Left ventricle myocardium superior (tissue), 1 donor: Measurements from ENCODE around the gene COG4. TPM values are rescaled to one million over a fixed set of nuclear protein-coding genes. Genes with fewer than 3 reads are reported as not detected.
"Not testable (repeated sequence)": the region's sequence is repeated elsewhere in the genome, so short reads cannot be mapped to it uniquely, and the experiment has no call there.

Experiments used
- ATAC-seq: fragments of 200-7000 bp; cut with Tn5 transposase; one replicate; pipeline ENCODE4 v1.9.1; 2020; ENCODE audit warnings: mild to moderate bottlenecking, moderate library complexity
- DNase-seq: peaks from one replicate; pipeline ENCODE4 v3.0.0-alpha.2; 2020
- intact Hi-C: fragments of 100-400 bp; cut with micrococcal nuclease; formaldehyde crosslinking; loops from one replicate; pipeline ENCODE4 v1.11.0; 2022
- total RNA-seq: library from RNA; stranded (reverse); fragmentation: NEBNext Ultra II Directional; extraction: Animal tissue kit (Norgen Biotek cat#: 25700); gene quantifications from one replicate; pipeline ENCODE4 v1.2.1, GENCODE V29; 2021
- donor health status: DM: no; HTN: yes; CAD: no; lungs with severe emphysema.

The COG4 gene
- total RNA-seq, 1 donor from 2014 or later: 48.7 TPM

- ATAC-seq, DNase-seq, intact Hi-C loops: not testable (repeated sequence)
These were observed 6.6 kb upstream of the COG4 start for GRCh38 chr16:70529954-70530353.

GRCh38 chr16:70529051-70529777, 5.9 kb upstream of the COG4 start:
- ATAC-seq (no peak), DNase-seq (no peak)
- intact Hi-C loops: no loop called here

DNA sequence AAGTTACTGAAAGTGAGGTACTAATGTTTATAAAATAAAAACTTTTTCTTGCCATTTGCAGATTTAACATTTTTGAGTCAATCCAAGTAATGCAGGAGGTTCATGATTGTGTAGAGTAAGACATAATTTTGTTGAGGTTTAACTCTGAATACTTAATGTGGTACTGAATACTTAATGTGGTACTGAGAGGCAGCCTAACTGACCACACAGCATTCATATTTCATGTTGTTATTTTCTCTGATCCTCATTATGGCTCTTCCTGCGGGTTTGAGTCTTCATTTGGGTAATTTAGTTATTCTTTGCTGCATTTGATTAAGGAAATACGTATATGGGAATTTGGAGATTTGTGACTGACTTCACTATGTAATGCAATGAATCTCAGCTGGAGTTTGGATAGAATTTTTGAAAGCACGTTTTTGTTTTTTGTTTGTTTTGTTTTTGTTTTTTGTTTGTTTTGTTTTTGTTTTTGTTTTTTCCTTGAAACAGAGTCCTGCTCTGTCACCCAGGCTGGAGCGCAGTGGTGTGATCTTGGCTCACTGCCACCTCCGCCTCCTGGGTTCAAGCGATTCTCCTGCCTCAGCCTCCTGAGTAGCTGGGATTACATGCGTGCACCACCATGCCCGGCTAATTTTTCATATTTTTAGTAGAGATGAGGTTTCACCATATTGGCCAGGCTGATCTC, 4.1 kb upstream of the COG4 start:
- no peak for DNase-seq
- intact Hi-C loops: no loop called here
- no peak for ATAC-seq

DNA sequence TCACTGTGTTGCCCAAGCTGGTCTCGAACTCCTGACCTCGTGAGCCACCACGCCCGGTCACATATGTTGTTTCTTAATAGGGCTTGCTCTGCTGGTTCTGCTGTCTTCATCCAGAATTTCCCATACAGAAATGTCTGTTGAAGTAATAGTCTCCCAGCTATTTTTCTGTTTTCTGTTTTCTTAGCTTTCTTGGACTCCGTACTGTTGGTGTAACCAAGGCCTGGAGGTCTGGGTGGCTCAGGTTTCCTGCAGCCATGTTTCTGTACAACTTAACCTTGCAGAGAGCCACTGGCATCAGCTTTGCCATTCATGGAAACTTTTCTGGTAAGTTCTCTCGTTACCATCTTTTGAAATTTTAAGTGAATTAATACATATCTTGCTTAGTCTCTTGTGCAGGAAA, 3.0 kb upstream of the COG4 start:
- ATAC-seq: no peak
- no peak for DNase-seq
- intact Hi-C loops: no loop called here

- ATAC-seq (peak; percentile 37), DNase-seq (peak; percentile 51)
- intact Hi-C loops: not testable (repeated sequence)
These were observed 1.1 kb upstream of the COG4 start for GRCh38 chr16:70524399-70524825.

DNA sequence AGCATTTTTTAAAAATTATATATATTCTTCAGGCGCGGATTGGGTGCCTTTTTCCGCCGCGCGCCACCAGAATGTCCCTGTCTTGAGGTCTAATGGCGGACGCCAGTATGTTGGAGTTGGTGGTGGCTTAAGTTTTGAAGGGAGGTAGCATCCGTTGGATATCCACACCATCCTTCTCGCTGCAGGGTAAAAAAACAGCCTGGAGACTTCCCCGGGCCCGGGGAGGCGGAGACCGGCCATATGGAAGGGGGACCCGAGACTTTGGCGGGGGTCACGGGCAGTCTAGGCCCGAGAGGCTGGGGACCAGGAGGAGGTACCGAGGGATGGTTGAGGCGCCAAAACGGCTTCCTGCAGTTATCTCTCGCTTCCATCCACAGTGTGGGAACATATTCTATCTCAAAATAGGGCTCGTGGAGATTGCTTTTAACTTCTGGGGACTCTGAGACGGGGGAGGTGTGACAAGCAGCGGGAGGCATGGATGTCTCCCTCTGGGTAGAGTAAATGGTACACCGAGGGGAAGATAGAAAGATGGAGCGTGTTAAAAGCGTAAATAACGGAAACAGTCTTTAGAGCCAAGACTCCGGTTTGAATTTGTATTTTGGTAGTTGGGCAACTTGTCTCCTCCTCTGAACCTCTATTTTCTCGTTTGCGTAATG, 517 bp upstream of the COG4 start, which contains the start of gene SF3B3:
Gene SF3B3 (plus strand): TSS at position 74 of the 656 bp plus-strand sequence. CDS start 2,841 bp downstream, outside the sequence.
- DNase-seq: peak; percentile 82
- intact Hi-C loops: no loop called here
- peak; percentile 88 for ATAC-seq

- intact Hi-C loops: no loop called here
These were observed 908 bp downstream of the COG4 start for GRCh38 chr16:70522216-70523075.

DNA sequence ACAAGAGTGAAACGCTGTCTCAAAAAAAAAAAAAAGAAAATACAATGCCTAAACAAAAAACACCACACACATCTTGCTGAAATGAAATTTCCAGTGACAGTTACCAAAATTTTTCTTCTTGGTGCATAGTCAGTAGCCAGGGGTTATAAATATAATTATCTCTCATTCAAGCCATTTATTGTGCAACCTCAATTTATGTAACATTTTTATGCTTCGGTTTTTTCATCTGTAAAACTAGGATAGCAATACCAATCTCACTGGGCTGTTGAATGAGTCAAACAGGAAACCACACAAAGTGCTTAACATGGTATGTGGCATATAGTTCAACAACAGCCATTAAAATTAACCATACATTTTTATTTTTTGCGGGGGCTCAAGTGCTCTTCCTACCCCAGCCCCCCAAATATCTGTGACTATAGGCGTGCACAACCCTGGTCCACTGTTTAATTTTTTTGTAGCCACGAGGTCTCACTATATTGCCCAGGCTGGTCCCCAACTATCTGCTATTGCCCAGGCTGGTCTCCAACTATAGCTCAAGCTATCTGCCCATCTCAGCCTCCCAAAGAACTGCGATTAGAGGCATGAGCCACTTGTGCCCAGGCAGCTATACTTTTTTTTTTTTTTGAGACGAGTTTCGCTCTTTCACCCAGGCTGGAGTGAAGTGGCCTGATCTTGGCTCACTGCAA, 2.6 kb downstream of the COG4 start:
- DNase-seq: no peak
- ATAC-seq: no peak
- intact Hi-C loops: no loop called here

More at GRCh38 chr16:70522216-70523075, 908 bp downstream of the COG4 start:
- ATAC-seq (no peak), DNase-seq (no peak)

GRCh38 chr16:70512456-70512855, 10.9 kb downstream of the COG4 start:
- intact Hi-C loops: no loop called here
- ATAC-seq: no peak
- no peak for DNase-seq

GRCh38 chr16:70511833-70512232, 11.5 kb downstream of the COG4 start:
- intact Hi-C loops: no loop called here
- no peak for ATAC-seq
- DNase-seq: no peak

DNA sequence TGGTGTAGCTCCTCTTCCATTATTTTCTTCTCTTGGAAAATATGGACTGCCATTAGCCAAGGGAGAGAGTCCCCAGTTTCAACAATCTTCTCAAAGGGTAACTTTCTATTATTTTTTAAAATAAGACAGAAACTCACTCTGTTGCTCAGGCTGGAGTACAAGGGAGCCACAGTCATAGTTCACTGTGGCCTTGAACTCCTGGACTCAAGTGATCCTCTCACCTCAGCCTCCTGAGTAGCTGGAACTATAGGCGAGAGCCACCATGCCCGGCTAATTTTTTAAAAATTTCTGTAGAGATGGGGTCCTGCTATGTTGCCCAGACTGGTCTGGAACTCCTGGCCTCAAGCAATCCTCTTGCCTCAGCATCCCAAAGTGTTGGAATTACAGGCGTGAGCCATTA, 13.1 kb downstream of the COG4 start:
- DNase-seq: no peak

DNA sequence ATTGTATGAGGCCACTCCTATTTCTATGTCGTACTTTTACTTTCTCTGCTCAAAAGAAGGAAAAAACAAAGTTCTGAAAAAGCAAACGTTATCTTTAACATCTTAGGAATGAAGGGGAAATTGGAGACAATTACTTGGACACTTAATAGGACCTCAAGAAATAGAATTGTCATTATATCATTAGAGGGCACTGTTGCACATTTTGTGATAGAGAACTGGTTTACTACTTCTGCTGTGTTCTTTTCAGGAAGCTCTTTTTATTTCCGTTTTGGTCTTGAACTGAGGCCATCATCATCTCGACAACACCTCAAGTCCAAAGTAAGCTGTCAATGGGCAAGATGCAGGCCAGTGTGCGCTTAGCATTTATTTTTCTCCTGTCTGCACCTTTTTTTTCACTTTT, 14.6 kb downstream of the COG4 start:
- ATAC-seq (no peak), DNase-seq (no peak)
- intact Hi-C loops: no loop called here

More for the DNA sequence above, 13.1 kb downstream of the COG4 start:
- no peak for ATAC-seq
- intact Hi-C loops: no loop called here

- no peak for DNase-seq
- no peak for ATAC-seq
- intact Hi-C loops: no loop called here
These were observed 26.8 kb downstream of the COG4 start for GRCh38 chr16:70496513-70496912.

DNA sequence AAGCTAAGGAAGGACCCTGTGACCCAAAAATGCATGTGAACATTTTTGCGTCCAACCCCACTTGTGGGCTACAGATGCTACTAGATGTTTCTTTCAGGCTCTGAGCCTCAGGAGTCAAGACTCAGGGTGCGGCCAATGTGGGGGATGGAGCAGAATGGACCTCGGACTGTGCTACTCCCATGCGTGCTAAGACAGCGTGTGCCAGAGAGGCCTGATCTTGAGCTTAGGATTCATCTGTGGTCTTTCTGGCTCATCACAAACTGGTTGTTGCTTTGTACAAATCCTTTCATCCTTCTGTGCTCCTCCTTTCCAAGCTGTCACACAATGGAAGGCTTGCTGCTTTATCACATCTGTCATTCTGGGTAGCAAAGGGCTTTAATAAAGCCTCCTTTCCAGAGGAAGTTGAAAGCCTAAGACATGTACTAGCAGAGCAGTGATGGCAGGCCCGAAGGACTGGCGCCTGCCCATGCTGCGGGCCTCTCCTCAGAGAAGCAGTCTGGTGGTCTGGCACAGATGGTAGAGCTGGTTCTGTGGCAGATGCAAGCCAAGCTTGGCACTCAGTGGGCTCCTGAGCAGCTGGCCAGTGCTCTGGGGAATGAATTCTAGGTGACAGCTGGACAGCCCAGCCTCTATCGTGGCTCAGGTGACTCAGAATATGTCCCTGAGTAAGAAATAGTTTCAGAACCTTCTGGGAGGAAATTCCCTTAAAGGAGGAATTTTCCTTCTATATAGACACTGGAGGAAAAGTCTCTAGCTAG, 27.8 kb downstream of the COG4 start:
- no peak for DNase-seq
- intact Hi-C loops: no loop called here
- ATAC-seq: no peak

- DNase-seq (no peak), ATAC-seq (no peak)
- intact Hi-C loops: no loop called here
These were observed 28.6 kb downstream of the COG4 start for GRCh38 chr16:70494777-70495176.

DNA sequence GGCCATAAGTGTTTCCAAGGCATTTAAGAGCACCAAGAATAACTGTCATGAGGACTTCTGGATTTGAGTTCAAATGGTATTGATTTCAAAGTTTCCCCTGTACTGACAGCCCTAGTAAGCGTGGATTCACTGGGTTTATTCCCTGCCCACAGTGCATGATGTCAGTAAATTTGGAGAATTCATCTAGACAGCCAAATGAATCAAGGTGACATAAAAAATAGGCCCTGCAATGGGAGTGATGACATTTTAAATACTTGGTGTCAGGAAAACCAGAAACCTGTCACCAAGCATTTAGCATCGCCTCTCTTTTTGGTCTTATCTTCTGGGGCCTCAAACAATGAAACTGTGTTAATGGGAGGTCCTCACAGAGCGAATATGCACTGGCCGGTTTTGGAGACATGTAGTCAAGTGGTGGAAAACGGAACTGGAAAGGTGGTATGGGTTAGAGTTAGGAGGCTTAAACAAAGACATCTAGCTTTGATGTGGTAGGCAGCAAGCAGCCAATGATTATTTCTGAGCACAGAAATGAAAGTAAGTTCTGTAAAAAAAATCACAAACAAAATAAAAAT, 29.1 kb downstream of the COG4 start:
- no peak for DNase-seq
- peak; percentile 82 for ATAC-seq
- intact Hi-C loops: no loop called here

- ATAC-seq: peak; percentile 32
- DNase-seq: no peak
- intact Hi-C loops: no loop called here
These were observed 29.6 kb downstream of the COG4 start for GRCh38 chr16:70493802-70494201.

DNA sequence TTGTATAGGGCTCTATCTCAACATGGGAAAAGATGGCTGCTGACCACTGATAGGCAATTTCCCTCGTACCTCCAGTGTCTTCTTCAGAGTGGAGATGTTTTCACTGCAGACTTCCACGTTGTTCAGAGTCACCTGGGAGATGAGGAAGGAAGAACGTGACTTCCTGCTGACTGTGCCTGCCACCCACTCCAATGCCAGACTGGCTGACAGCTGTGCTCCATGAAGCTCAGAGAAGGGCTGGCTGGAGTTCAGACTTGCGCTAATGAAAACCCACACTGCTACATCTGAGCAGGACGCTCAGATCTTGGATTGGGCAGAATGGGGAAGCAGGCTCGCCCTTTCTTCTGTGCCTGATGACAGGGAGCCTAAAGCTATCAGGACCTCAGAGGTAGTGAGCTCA, 33.1 kb downstream of the COG4 start:
- intact Hi-C loops: no loop called here
- DNase-seq (no peak), ATAC-seq (no peak)
